HEK293 (cell line): ENCODE results near the gene CSTF1.

Source experiments
- CTCF ChIA-PET: fragments of 350-600 bp; formaldehyde crosslinking; extraction: SDS; loops from one replicate; lab custom pipeline; 2021; ENCODE audit warnings: antibody characterized with exemption; lab: Yijun Ruan, JAX
- POLR2A ChIA-PET: fragments of 300-600 bp; formaldehyde crosslinking; extraction: SDS; loops from one replicate; lab custom pipeline; 2020; ENCODE audit warnings: antibody characterized with exemption, inconsistent platforms; lab: Yijun Ruan, JAX
- H3K27ac ChIP-seq: fragments of 200-500 bp; sonication (Bioruptor generic); 2 replicates; pipeline ENCODE4 v1.5.1; 2014; ENCODE audit warnings: low read depth, low read length, control low read depth, inconsistent platforms; ENCODE audit errors: extremely low read depth
- H3K36me3 ChIP-seq, 2 experiments: fragments of 200-500 bp in 1 of 2; sonication (Bioruptor generic) in 1 of 2; 1 replicate in 1 of 2; 2 replicates in 1 of 2; pipeline ENCODE4 v1.5.1; 2014 to 2017; ENCODE audit warnings: inconsistent platforms in 2 of 2, low read length in 2 of 2; ENCODE audit not compliant: control insufficient read depth in 2 of 2, insufficient read depth in 1 of 2
- H3K4me1 ChIP-seq: fragments of 200-500 bp; sonication (Bioruptor generic); 2 replicates; pipeline ENCODE4 v1.5.1; 2014; ENCODE audit warnings: mild to moderate bottlenecking, low read length, inconsistent platforms; ENCODE audit not compliant: control insufficient read depth, insufficient read depth
- H3K4me3 ChIP-seq: 2 replicates; pipeline ENCODE4 v1.5.1; 2011; ENCODE audit warnings: low read depth, mild to moderate bottlenecking, control low read depth, low read length, moderate library complexity
- H3K9me3 ChIP-seq: fragments of 200-500 bp; sonication (Bioruptor generic); 2 replicates; pipeline ENCODE4 v1.5.1; 2014; ENCODE audit warnings: low read depth, low read length, inconsistent platforms; ENCODE audit not compliant: control insufficient read depth, insufficient read depth
- ATF2 ChIP-seq: fragments of 450-650 bp; formaldehyde crosslinking; IDR thresholded peaks from 2 replicates; pipeline ENCODE4 v1.5.1; 2016; ENCODE audit warnings: missing biosample characterization, missing genetic modification characterization, low read depth
- GLIS2 ChIP-seq: fragments of 450-650 bp; formaldehyde crosslinking; IDR thresholded peaks from 2 replicates; pipeline ENCODE4 v1.5.1; 2016; ENCODE audit warnings: missing biosample characterization, missing genetic modification characterization
- MYNN ChIP-seq: fragments of 450-650 bp; formaldehyde crosslinking; IDR thresholded peaks from 2 replicates; pipeline ENCODE4 v1.5.1; 2016; ENCODE audit warnings: missing biosample characterization, missing genetic modification characterization, borderline replicate concordance
- OSR2 ChIP-seq: fragments of 450-650 bp; formaldehyde crosslinking; IDR thresholded peaks from 2 replicates; pipeline ENCODE4 v1.5.1; 2016; ENCODE audit warnings: missing biosample characterization, missing genetic modification characterization
- PRDM1 ChIP-seq: fragments of 450-650 bp; formaldehyde crosslinking; IDR thresholded peaks from 2 replicates; pipeline ENCODE4; 2016; ENCODE audit warnings: missing biosample characterization, missing genetic modification characterization
- PRDM4 ChIP-seq: fragments of 450-650 bp; formaldehyde crosslinking; IDR thresholded peaks from 2 replicates; pipeline ENCODE4 v1.5.1; 2017; ENCODE audit warnings: missing biosample characterization, missing genetic modification characterization
- SCRT1 ChIP-seq: fragments of 450-650 bp; formaldehyde crosslinking; IDR thresholded peaks from 2 replicates; pipeline ENCODE4 v1.5.1; 2016; ENCODE audit warnings: missing biosample characterization, missing genetic modification characterization, borderline replicate concordance
- SCRT2 ChIP-seq: fragments of 450-650 bp; formaldehyde crosslinking; IDR thresholded peaks from 2 replicates; pipeline ENCODE4 v1.5.1; 2016; ENCODE audit warnings: missing biosample characterization, missing genetic modification characterization
- SP2 ChIP-seq: fragments of 450-650 bp; formaldehyde crosslinking; IDR thresholded peaks from 2 replicates; pipeline ENCODE4 v1.5.1; 2016; ENCODE audit warnings: missing biosample characterization, missing genetic modification characterization
- ZBTB6 ChIP-seq: fragments of 450-650 bp; formaldehyde crosslinking; IDR thresholded peaks from 2 replicates; pipeline ENCODE4 v1.5.1; 2017; ENCODE audit warnings: missing biosample characterization, missing genetic modification characterization
- ZNF157 ChIP-seq: fragments of 450-650 bp; formaldehyde crosslinking; IDR thresholded peaks from 2 replicates; pipeline ENCODE4 v1.5.1; 2016; ENCODE audit warnings: missing biosample characterization, missing genetic modification characterization
- ZNF202 ChIP-seq: fragments of 450-650 bp; formaldehyde crosslinking; IDR thresholded peaks from 2 replicates; pipeline ENCODE4 v1.5.1; 2016; ENCODE audit warnings: missing biosample characterization, missing genetic modification characterization, borderline replicate concordance
- ZNF530 ChIP-seq: fragments of 450-650 bp; formaldehyde crosslinking; IDR thresholded peaks from 2 replicates; pipeline ENCODE4 v1.5.1; 2016; ENCODE audit warnings: low read depth, missing biosample characterization, missing genetic modification characterization
- ZNF600 ChIP-seq: fragments of 450-650 bp; formaldehyde crosslinking; IDR thresholded peaks from 2 replicates; pipeline ENCODE4 v1.5.1; 2016; ENCODE audit warnings: missing biosample characterization, missing genetic modification characterization
- ZNF623 ChIP-seq: fragments of 450-650 bp; formaldehyde crosslinking; IDR thresholded peaks from 2 replicates; pipeline ENCODE4 v1.5.1; 2016; ENCODE audit warnings: missing biosample characterization, missing genetic modification characterization
- ZNF626 ChIP-seq: fragments of 450-650 bp; sonication (Bioruptor Pico); formaldehyde crosslinking; IDR thresholded peaks from 2 replicates; pipeline ENCODE4 v1.5.1; 2018; ENCODE audit warnings: missing biosample characterization, missing genetic modification characterization, inconsistent platforms
- ZNF645 ChIP-seq: fragments of 450-650 bp; formaldehyde crosslinking; IDR thresholded peaks from 2 replicates; pipeline ENCODE4; 2016; ENCODE audit warnings: missing biosample characterization, missing genetic modification characterization
- ZNF843 ChIP-seq: fragments of 450-650 bp; formaldehyde crosslinking; IDR thresholded peaks from 2 replicates; pipeline ENCODE4 v1.5.1; 2016; ENCODE audit warnings: missing biosample characterization, missing genetic modification characterization
- TF ChIP-seq, protein P1 (sequence below): fragments of 450-650 bp; IDR thresholded peaks from 2 replicates; pipeline ENCODE4 v1.5.1; 2018; ENCODE audit warnings: missing biosample characterization, mild to moderate bottlenecking, missing genetic modification characterization

Gene CSTF1

DNA sequence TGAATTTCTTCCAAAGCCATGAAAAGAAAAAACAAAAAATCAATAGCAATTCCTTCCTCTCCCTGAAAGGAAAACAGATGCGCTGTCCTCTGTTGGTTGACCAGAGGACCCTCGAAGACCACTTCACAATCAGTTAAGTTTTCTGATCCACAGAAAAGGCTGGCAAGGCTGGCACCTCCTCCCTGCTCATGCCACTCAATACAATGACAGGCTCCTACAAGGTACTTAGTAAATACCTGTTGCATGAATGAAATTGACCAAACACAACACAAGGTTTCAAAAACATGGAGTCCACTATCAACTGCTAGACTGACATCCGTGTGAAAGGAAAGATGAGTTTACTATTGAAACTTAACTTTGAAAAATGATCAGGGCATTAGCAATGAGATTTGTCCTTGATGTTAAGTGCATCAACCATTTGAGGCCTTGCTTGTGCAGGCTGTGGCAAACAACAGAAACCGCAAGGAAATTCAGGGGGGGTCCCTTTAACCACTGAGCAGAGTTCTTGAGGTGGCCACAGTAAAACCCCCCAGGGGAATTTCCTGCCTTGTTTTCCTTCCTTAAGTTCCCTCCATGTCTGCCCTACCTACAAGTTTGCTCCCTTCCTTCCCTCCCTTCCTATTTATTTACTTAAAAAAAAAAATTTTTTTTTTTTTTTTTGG lies 48.0 kb downstream of the CSTF1 start:
- Histone ChIP-seq H3K27ac (no peak overlapping the region), H3K4me1 (no peaks in the 10 kb centered on the region), H3K4me3 (no peak overlapping the region), H3K36me3 (no peaks in the 10 kb centered on the region), H3K9me3 (no peaks in the 10 kb centered on the region)
- TF ChIP-seq ZNF157 (tag by site-specific recombination) (no peak), SCRT2 (tag by site-specific recombination) (peak; percentile 68), OSR2 (tag by site-specific recombination) (no peak), ZBTB6 (tag by site-specific recombination) (no peak)
- ChIA-PET CTCF (no interaction called here), POLR2A (no interaction called here)

DNA sequence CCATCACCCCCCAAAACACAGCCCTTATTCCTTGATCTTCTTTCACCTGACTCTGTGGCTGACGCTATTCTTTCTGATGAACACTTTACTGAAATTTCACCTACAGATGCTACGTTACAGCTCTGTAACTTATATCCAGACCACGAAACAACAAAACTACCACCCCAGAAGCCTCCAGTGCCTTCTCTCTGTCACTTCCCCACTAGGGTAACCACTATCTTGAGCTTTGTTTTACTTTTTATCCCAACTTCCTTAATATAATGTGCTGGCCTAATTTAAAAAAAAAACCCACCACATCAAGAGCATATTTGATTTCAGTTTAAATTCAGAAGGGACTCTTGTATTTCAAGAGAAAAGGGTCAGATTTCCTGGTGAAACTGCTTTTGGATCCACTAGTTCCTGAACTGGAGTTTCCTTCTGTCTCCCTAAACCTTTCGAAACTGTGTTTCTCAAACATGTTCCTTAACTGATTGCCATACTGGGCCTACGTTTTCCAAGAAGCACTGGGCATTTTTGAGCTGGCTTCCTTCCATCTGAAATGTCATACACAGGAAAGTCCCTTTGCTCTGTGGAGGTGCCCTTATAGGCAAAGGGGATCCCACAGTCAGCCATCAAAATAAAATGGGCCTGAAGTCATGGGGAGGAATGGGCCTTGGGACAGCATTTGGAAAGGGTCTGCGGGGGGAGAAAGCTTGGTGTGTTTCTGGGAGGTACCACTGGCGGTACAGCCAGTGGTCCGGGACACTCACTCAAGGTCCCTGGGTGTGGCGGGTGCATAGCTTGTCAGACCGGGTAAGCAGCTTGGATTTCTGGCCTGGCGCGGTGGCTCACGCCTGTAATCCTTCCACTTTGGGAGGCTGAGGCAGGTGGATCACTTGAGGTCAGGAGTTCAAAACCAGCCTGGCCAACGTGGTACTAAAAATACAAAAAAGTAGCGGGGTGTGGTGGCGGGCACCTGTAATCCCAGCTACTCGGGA lies 50.2 kb downstream of the CSTF1 start:
- Histone ChIP-seq H3K9me3 (no peaks in the 10 kb centered on the region), H3K36me3 (no peaks in the 10 kb centered on the region), H3K4me3 (no peak overlapping the region), H3K4me1 (no peaks in the 10 kb centered on the region), H3K27ac (no peak overlapping the region)
- CTCF ChIA-PET = no interaction called here
- POLR2A ChIA-PET = no interaction called here
- TF ChIP-seq ZNF645 (tag by site-specific recombination) = no peak
- no peak for TF ChIP-seq ZNF623 (tag by site-specific recombination)
- TF ChIP-seq ZNF843 = no peak
- TF ChIP-seq PRDM1 (tag by site-specific recombination) = no peak
- TF ChIP-seq SP2 = no peak
- no peak for TF ChIP-seq PRDM4
- no peak for TF ChIP-seq ZNF530 (tag by site-specific recombination)
- TF ChIP-seq ZNF626 (tag by site-specific recombination) = no peak
- no peak for TF ChIP-seq ZNF202 (tag by site-specific recombination)
- no peak for TF ChIP-seq MYNN
- no peak for TF ChIP-seq SCRT1 (tag by site-specific recombination)
- no peak for TF ChIP-seq ZNF600 (tag by site-specific recombination)
- no peak for TF ChIP-seq GLIS2 (tag by site-specific recombination)
- no peak for TF ChIP-seq ATF2 (tag by site-specific recombination)
- TF ChIP-seq, protein P1, sequence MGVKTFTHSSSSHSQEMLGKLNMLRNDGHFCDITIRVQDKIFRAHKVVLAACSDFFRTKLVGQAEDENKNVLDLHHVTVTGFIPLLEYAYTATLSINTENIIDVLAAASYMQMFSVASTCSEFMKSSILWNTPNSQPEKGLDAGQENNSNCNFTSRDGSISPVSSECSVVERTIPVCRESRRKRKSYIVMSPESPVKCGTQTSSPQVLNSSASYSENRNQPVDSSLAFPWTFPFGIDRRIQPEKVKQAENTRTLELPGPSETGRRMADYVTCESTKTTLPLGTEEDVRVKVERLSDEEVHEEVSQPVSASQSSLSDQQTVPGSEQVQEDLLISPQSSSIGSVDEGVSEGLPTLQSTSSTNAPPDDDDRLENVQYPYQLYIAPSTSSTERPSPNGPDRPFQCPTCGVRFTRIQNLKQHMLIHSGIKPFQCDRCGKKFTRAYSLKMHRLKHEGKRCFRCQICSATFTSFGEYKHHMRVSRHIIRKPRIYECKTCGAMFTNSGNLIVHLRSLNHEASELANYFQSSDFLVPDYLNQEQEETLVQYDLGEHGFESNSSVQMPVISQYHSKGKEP = no peak
- no peak for TF ChIP-seq OSR2 (tag by site-specific recombination)
- TF ChIP-seq, all 188 proteins: peak for 0
